Adipocyte (in vitro differentiated cells): ENCODE measurements around the gene PSME4.
"Not testable (repeated sequence)": the region's sequence is repeated elsewhere in the genome, so short reads cannot be mapped to it uniquely, and the experiment has no call there.

Source experiments
- DNase-seq: peaks from one replicate; pipeline ENCODE4 v3.0.0-alpha.2; 2015; ENCODE audit warnings: low read depth
- H3K27me3 ChIP-seq: replicated peaks from 2 replicates; pipeline ENCODE4 v1.7.0; 2013; ENCODE audit warnings: mild to moderate bottlenecking, low read length, moderate library complexity; ENCODE audit not compliant: control insufficient read depth, insufficient read depth
- H3K36me3 ChIP-seq: 2 replicates; pipeline ENCODE4 v1.7.0; 2013; ENCODE audit warnings: low read length, mild to moderate bottlenecking, moderate library complexity; ENCODE audit not compliant: control insufficient read depth, insufficient read depth, severe bottlenecking
- H3K4me1 ChIP-seq: 2 replicates; pipeline ENCODE4 v1.7.0; 2013; ENCODE audit warnings: mild to moderate bottlenecking, low read length, moderate library complexity; ENCODE audit not compliant: control insufficient read depth, insufficient read depth
- H3K4me3 ChIP-seq: 2 replicates; pipeline ENCODE4 v1.7.0; 2013; ENCODE audit warnings: mild to moderate bottlenecking, low read length, moderate library complexity
- H3K9ac ChIP-seq: 2 replicates; pipeline ENCODE4 v1.7.0; 2013; ENCODE audit warnings: mild to moderate bottlenecking, low read length, moderate library complexity
- H3K9me3 ChIP-seq: 2 replicates; pipeline ENCODE4 v1.7.0; 2013; ENCODE audit warnings: mild to moderate bottlenecking, low read length, moderate library complexity; ENCODE audit not compliant: control insufficient read depth

The PSME4 gene

DNA sequence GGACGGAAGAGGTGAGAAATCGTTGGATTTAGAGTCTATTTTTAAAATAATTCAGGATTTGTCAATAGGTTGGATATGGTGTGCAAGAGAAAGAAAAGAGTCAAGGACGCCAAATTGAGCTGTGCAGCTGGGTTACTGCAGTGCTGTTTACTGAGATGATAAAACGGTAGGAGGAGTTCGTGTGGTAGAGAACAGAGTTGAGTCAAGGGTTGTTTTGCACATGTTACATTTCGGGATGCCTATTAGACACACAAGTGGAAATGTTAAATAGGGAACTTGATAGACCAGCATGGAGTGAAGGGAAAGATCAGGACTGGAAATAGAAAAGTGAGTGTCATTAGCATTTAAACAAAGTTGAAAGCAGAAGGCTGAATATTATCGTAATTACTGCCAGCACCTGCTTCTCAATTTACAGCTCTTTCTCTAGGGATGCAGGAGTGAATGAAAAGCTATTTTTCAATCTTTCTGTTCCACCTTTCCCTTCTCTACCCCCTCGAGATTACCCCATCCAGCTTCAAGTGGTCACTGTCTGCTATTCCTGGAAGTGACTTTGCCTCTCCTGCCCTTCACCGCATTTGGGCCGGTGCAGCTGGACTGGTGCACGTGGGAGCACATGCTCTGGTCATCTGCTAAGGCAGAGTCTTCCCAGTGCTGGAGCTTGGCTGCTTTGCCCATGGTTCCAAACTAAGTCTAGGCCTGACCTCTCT lies 141.4 kb downstream of the PSME4 start:
- Histone ChIP-seq H3K36me3 (no peaks in the 10 kb centered on the region), H3K27me3 (no peaks in the 10 kb centered on the region), H3K4me1 (peaks cover 24% of the 10 kb centered on the region), H3K4me3 (no peak overlapping the region), H3K9me3 (no peaks in the 10 kb centered on the region), H3K9ac (no peak overlapping the region)
- DNase-seq = no peak

DNA sequence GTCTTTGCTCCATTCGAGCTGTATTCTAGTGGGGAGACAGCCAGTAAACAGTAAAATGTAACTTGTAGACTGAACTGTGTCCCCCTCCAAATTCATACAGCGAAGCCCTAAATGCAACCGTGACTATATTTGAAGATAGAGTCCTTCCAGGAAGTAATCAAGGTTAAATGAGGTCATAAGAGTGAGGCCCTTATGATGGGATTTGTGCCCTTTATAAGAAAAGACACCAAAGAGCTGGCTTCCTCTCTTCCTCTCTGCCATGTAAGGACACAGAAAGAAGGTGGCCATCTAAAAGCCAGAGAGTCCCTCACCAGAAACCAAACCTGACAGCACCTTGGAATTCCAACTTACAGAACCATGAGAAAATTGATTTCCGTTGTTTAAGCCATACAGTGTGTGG lies 142.5 kb downstream of the PSME4 start:
- no peak overlapping the region for H3K9ac ChIP-seq
- peaks cover 24% of the 10 kb centered on the region for H3K4me1 ChIP-seq
- H3K36me3 ChIP-seq = no peaks in the 10 kb centered on the region
- no peaks in the 10 kb centered on the region for H3K27me3 ChIP-seq
- no peaks in the 10 kb centered on the region for H3K9me3 ChIP-seq
- DNase-seq = no peak
- no peak overlapping the region for H3K4me3 ChIP-seq

DNA sequence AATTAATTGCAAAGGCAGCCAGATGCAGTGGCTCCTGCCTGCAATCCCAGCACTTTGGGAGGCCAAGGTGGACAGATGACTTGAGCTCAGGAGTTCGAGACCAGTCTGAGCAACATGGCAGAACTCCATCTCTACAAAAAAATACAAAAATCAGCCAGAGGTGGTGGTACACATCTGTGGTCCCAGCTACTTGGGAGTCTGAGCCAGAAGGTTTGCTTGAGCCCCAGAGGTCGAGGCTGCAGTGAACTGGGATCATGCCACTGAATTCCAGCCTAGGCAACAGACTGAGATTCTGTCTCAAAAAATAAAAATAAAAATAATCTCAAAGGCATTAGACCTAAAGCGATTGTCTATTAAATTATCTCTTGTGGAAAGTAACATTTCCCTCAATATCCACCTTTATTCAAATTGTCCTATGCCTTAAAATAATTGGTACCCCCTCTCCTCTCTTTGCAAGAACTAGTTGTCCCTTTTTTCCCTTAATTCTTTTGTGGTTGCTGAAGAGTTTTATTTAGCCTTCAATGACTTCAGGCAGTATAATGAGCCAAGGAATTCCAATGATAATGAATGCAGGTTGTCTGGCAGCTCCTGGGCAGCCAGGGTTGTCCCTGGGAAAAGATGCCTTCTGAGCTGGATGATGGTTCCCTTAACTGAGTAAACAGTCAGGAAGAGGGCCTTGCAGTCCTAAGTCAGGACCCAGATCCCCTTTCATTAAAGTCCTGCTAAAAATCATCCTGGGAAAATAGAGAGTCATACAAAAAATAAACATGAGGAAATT lies 143.2 kb downstream of the PSME4 start:
- DNase-seq = no peak

DNA sequence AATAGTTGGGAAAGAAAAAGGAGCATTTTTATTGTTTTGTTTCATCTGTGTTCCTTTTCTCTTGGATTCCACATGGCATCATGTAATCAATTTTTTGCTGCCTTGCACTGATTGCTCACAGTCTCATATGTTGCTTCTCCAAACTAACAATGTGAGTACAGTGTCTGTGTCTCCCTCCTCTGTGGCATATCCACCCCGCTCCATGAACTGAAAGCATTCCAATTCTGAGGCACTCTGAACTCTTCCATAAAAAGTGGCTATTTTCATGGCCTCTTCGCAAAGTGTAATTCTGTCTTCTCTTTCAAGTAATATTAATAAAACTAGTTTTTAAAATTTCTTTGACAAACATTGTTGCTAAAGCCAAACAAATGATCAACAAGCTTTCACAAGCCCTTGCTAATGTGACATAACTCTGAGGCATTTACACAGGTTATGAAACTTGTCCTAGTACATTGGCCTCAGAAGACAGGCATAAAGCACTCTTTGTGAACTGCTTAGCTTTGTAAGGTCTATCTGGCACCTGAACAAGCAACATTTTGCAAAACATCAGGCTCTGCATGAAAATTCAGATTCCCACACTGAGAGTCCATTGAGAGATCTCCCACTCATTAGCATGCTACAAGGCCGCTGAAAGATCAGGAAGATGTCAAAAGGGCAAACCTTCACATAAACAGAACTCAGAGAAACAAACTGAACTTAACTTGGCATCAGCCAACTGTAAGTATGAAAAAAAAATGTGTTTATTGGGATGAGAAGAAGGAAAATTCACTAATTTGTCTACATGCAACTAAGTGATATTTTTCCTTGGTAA lies 144.0 kb downstream of the PSME4 start:
- H3K36me3 ChIP-seq = no peaks in the 10 kb centered on the region

More for the DNA sequence above, 143.2 kb downstream of the PSME4 start:
- no peak overlapping the region for H3K9ac ChIP-seq
- H3K36me3 ChIP-seq = no peaks in the 10 kb centered on the region
- peaks cover 24% of the 10 kb centered on the region for H3K4me1 ChIP-seq
- no peaks in the 10 kb centered on the region for H3K27me3 ChIP-seq
- peak overlapping the region; percentile 12 for H3K4me3 ChIP-seq
- no peaks in the 10 kb centered on the region for H3K9me3 ChIP-seq

DNA sequence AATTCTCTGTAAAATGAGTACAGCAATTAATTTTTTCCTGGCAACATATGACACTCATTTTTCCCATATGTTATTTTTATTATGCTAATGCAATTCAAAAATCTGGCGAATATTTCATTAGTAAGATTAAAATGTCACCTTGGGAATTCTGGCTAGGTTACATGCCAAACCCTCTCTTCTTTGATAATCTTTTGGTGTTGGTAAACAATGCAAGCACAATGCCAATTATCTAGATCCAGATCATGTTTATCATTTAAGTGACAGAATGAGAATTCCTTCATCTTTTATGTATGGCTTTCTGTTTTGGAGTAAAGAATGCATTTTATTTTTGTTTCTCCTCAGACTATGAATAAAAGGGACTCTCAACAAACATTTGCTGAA lies 144.8 kb downstream of the PSME4 start:
- Histone ChIP-seq H3K27me3 (no peaks in the 10 kb centered on the region), H3K9ac (peak overlapping the region; percentile 59), H3K4me3 (peak overlapping the region; percentile 49), H3K4me1 (peaks cover 24% of the 10 kb centered on the region), H3K36me3 (no peaks in the 10 kb centered on the region), H3K9me3 (no peaks in the 10 kb centered on the region)
- DNase-seq = no peak

More for the DNA sequence above, 144.0 kb downstream of the PSME4 start:
- DNase-seq = peak; percentile 39
- H3K9ac ChIP-seq = peak overlapping the region; percentile 59
- peak overlapping the region; percentile 49 for H3K4me3 ChIP-seq
- H3K9me3 ChIP-seq = no peaks in the 10 kb centered on the region
- no peaks in the 10 kb centered on the region for H3K27me3 ChIP-seq
- peaks cover 24% of the 10 kb centered on the region for H3K4me1 ChIP-seq

DNA sequence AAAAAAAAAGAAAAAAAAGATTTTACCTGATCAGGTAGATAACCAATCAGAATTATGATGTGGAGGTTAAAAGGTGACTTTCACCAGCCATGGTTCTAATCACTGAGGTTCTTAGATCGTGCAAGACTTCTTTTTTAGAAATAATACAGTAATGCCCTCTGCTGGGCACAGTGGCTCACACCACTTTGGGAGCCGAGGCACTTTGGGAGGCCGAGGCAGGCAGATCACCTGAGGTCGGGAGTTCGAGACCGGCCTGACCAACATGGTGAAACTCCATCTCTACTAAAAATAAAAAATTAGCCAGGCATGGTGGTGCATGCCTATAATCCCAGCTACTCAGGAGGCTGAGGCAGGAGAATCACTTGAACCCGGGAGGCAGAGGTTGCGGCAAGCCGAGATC lies 147.2 kb downstream of the PSME4 start:
- H3K9ac ChIP-seq, DNase-seq: not testable (repeated sequence)

DNA sequence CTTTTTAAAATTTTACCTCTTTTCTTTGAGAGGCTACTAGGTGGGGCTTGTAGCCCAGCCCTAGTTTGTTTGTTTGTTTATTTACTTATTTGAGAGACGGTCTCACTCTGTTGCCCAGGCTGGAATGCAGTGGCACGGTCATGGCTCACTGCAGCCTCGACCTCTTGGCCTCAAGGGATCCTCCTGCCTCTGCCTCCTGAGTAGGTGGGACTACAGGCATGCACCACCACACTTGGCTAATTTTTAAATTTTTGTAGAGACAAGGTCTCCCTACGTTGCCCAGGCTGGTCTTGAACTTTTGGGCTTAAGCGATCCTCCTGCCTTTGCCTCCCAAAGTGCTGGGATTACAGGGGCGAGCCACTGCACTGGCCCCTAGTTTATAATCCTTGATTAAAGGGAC lies 149.0 kb downstream of the PSME4 start:
- DNase-seq = no peak
- no peak overlapping the region for H3K4me3 ChIP-seq
- no peaks in the 10 kb centered on the region for H3K9me3 ChIP-seq
- H3K36me3 ChIP-seq = peaks cover 34% of the 10 kb centered on the region
- H3K4me1 ChIP-seq = peaks cover 13% of the 10 kb centered on the region
- H3K27me3 ChIP-seq = no peaks in the 10 kb centered on the region
- H3K9ac ChIP-seq = no peak overlapping the region

More for the DNA sequence above, 147.2 kb downstream of the PSME4 start:
- H3K27me3 ChIP-seq, H3K4me3 ChIP-seq, H3K9me3 ChIP-seq: not testable (repeated sequence)
- H3K36me3 ChIP-seq = peaks cover 17% of the 10 kb centered on the region
- H3K4me1 ChIP-seq = peaks cover 24% of the 10 kb centered on the region

DNA sequence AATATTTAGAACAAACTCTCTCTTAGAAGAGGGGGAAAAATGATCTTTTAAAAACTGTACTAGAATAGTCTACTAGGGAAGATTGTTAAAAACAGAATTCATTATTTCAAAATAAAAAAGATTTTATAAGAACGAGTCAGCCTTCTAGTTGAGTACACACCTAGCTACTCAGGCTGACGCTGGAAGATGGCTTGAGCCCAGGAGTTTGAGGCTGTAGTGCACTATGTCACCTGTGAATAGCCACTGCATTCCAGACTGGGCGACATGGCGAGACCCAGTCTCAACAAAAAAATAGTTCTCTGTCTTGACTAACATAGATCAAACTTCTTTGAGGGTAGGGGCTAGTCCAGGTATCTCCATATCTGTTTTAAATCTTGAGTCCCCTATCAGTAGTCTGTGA lies 150.1 kb downstream of the PSME4 start:
- DNase-seq = no peak
- no peaks in the 10 kb centered on the region for H3K9me3 ChIP-seq
- no peaks in the 10 kb centered on the region for H3K27me3 ChIP-seq
- H3K9ac ChIP-seq = no peak overlapping the region
- peaks cover 9% of the 10 kb centered on the region for H3K4me1 ChIP-seq
- H3K36me3 ChIP-seq = peaks cover 38% of the 10 kb centered on the region
- H3K4me3 ChIP-seq = no peak overlapping the region

DNA sequence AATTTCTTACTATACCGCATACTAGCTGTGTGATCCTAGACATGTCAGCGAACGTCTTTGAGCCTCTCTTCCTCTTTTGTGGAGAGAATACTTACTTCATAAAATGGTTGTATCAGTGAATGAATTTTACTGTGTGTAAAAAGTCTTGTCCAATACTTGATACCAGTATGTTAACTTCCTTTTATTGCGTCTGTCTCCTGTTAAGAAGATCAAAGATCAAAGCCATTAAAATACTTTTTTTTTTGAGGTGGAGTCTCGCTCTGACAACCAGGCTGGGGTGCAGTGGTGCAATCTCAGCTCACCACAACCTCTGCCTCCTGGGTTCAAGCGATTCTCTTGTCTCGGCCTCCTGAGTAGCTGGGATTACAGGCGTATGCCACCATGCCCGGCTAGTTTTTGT lies 150.7 kb downstream of the PSME4 start:
- no peak overlapping the region for H3K4me3 ChIP-seq
- no peak for DNase-seq

DNA sequence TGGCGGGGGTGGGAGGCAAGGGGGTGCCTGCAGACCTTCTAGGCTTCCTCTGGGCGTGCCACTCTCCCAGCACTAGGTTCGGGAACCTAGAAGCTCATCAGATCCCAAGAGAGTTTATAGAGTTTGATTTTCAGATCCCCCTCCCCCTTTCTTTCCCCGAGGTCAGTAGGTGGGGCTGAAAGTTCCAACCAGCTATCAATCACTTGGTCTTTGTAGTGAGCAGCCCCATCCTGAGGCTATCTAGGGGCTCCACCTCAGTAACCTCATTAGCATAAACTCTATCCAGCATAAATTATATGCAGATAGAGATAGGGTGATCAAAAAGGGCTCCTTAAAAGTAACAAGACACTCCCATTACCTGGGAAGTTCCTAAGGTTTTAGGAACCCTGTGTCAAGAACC lies 151.2 kb downstream of the PSME4 start:
- Histone ChIP-seq H3K9me3 (no peaks in the 10 kb centered on the region), H3K9ac (no peak overlapping the region), H3K27me3 (no peaks in the 10 kb centered on the region), H3K4me3 (no peak overlapping the region), H3K36me3 (peaks cover 48% of the 10 kb centered on the region), H3K4me1 (peaks cover 10% of the 10 kb centered on the region)
- DNase-seq = no peak

More for the DNA sequence above, 150.7 kb downstream of the PSME4 start:
- no peak overlapping the region for H3K9ac ChIP-seq
- H3K9me3 ChIP-seq = no peaks in the 10 kb centered on the region
- peaks cover 10% of the 10 kb centered on the region for H3K4me1 ChIP-seq
- peaks cover 45% of the 10 kb centered on the region for H3K36me3 ChIP-seq
- no peaks in the 10 kb centered on the region for H3K27me3 ChIP-seq

DNA sequence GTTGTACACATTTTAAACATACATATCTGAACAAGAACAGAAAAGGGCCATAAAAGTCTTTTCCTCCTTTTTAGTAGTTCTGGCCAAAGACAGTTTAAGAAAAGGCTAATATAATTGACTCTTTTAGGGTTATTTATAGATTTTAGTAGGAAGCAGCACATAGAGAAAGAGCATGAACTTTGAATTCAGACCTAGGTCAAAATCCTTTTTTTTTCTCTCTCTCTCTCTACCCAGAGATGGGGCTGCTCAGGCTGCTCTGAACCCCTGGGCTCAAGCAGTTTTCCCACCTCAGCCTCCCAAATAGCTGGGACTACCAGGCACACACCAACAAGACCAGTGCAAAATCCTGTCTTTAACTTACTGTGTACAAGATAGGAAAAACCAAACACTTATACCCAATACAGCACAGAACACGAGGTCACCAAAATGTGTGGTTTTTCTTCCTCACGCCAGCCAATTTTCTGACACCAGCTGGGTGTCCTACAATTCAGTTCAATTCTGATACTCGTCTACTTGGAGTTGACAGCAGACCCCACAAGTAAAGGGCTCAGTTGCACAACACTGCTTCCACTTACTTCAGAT lies 151.8 kb downstream of the PSME4 start:
- Histone ChIP-seq H3K9me3 (no peaks in the 10 kb centered on the region), H3K4me1 (peaks cover 10% of the 10 kb centered on the region), H3K27me3 (no peaks in the 10 kb centered on the region), H3K9ac (no peak overlapping the region), H3K4me3 (no peak overlapping the region), H3K36me3 (peaks cover 53% of the 10 kb centered on the region)
- no peak for DNase-seq
